Activated CD4-positive, alpha-beta T cell treated with anti-CD3 and anti-CD28 coated beads for 36 hours (primary cell): ENCODE measurements around the gene VEGFC. TPM values are rescaled to one million over a fixed set of nuclear protein-coding genes. Genes with fewer than 3 reads are reported as not detected.

ENCODE experiments used
- ATAC-seq: fragments of 200-7000 bp; cut with Tn5 transposase; one replicate; pipeline ENCODE4 v1.10.0; 2021; ENCODE audit warnings: mild to moderate bottlenecking, moderate library complexity
- CTCF ChIA-PET: fragments of 350-600 bp; sonication (Branson Sonifier 250); formaldehyde crosslinking; loops from one replicate; lab custom pipeline; 2021; ENCODE audit warnings: antibody characterized with exemption; lab: Charles Lee
- POLR2A ChIA-PET: fragments of 350-600 bp; sonication (Branson Sonifier 250); formaldehyde crosslinking; loops from one replicate; lab custom pipeline; 2021; ENCODE audit warnings: antibody characterized with exemption, inconsistent platforms; lab: Charles Lee
- DNase-seq: peaks from one replicate; pipeline ENCODE4 v3.0.0-alpha.2; 2020
- H3K27ac Mint-ChIP-seq: one replicate; pipeline ENCODE4 v1.8.0; 2021; ENCODE audit warnings: mixed read lengths
- H3K27me3 Mint-ChIP-seq: one replicate; pipeline ENCODE4 v1.8.0; 2021; ENCODE audit warnings: mixed read lengths
- H3K36me3 Mint-ChIP-seq: one replicate; pipeline ENCODE4 v1.8.0; 2021; ENCODE audit warnings: low read depth, mixed read lengths
- H3K4me1 Mint-ChIP-seq: one replicate; pipeline ENCODE4 v1.8.0; 2021; ENCODE audit warnings: mixed read lengths
- H3K4me3 Mint-ChIP-seq: one replicate; pipeline ENCODE4 v1.8.0; 2021; ENCODE audit warnings: mild to moderate bottlenecking, moderate library complexity, mixed read lengths
- H3K9me3 Mint-ChIP-seq: one replicate; pipeline ENCODE4 v1.8.0; 2021; ENCODE audit warnings: low read depth, mixed read lengths
- intact Hi-C, 2 experiments: fragments of 100-400 bp; cut with DNase I in 1 of 2; cut with micrococcal nuclease in 1 of 2; formaldehyde crosslinking; loops; one replicate each; pipeline versions ENCODE4 v1.14.2 to v1.15.1; 2022 to 2024; cut with DNase I, micrococcal nuclease
- total RNA-seq, 2 experiments: library from RNA; stranded (reverse); gene quantifications; one replicate each; pipeline ENCODE4 v1.2.3, GENCODE V29; 2021

The VEGFC gene
- total RNA-seq, 2 experiments from 2014 or later: not detected

- Mint-ChIP-seq H3K27me3 (no peaks in the 10 kb centered on the region), H3K4me1 (no peaks in the 10 kb centered on the region), H3K36me3 (no peaks in the 10 kb centered on the region), H3K9me3 (no peaks in the 10 kb centered on the region), H3K27ac (no peak overlapping the region), H3K4me3 (no peak overlapping the region)
- POLR2A ChIA-PET: no interaction called here
- intact Hi-C loops: no loop called here
- DNase-seq (no peak), ATAC-seq (no peak)
- CTCF ChIA-PET: no interaction called here
These were observed 124.4 kb downstream of the VEGFC start for GRCh38 chr4:176668324-176668723.

- Mint-ChIP-seq H3K4me1 (no peaks in the 10 kb centered on the region), H3K27ac (no peak overlapping the region), H3K4me3 (no peak overlapping the region), H3K36me3 (no peaks in the 10 kb centered on the region), H3K9me3 (no peaks in the 10 kb centered on the region), H3K27me3 (no peaks in the 10 kb centered on the region)
- ChIA-PET POLR2A (no interaction called here), CTCF (interaction anchor here (1.5 kb wide), 1 partner anchor 11 kb away, joined by 3 read pairs; no protein-coding TSS in a partner anchor)
- ATAC-seq (no peak), DNase-seq (no peak)
- intact Hi-C loops: no loop called here
These were observed 127.8 kb downstream of the VEGFC start for GRCh38 chr4:176664964-176665363.

- no peak overlapping the region for H3K27ac Mint-ChIP-seq
- no peaks in the 10 kb centered on the region for H3K4me1 Mint-ChIP-seq
- H3K9me3 Mint-ChIP-seq: peaks cover 2% of the 10 kb centered on the region
- no peaks in the 10 kb centered on the region for H3K27me3 Mint-ChIP-seq
- intact Hi-C loops: no loop called here
- ATAC-seq (no peak), DNase-seq (no peak)
- ChIA-PET POLR2A (no interaction called here), CTCF (no interaction called here)
- H3K36me3 Mint-ChIP-seq: no peaks in the 10 kb centered on the region
- no peak overlapping the region for H3K4me3 Mint-ChIP-seq
These were observed 132.2 kb downstream of the VEGFC start for GRCh38 chr4:176660561-176660960.

- intact Hi-C loops: no loop called here
- H3K4me1 Mint-ChIP-seq: no peaks in the 10 kb centered on the region
- POLR2A ChIA-PET: no interaction called here
- ATAC-seq (no peak), DNase-seq (no peak)
- H3K27ac Mint-ChIP-seq: no peak overlapping the region
- no peaks in the 10 kb centered on the region for H3K36me3 Mint-ChIP-seq
- no peak overlapping the region for H3K4me3 Mint-ChIP-seq
- no peaks in the 10 kb centered on the region for H3K27me3 Mint-ChIP-seq
- H3K9me3 Mint-ChIP-seq: peaks cover 2% of the 10 kb centered on the region
- CTCF ChIA-PET: no interaction called here
These were observed 136.6 kb downstream of the VEGFC start for GRCh38 chr4:176656108-176656507.

GRCh38 chr4:176654565-176655216 lies 138.0 kb downstream of the VEGFC start:
- Mint-ChIP-seq H3K27me3 (no peaks in the 10 kb centered on the region), H3K4me1 (no peaks in the 10 kb centered on the region), H3K4me3 (no peak overlapping the region), H3K36me3 (no peaks in the 10 kb centered on the region), H3K9me3 (peaks cover 2% of the 10 kb centered on the region), H3K27ac (no peak overlapping the region)
- ChIA-PET CTCF (no interaction called here), POLR2A (no interaction called here)
- DNase-seq: no peak
- no peak for ATAC-seq
- intact Hi-C loops: no loop called here

GRCh38 chr4:176653401-176654220 lies 139.1 kb downstream of the VEGFC start:
- CTCF ChIA-PET: no interaction called here
- H3K4me3 Mint-ChIP-seq: no peak overlapping the region
- no peaks in the 10 kb centered on the region for H3K27me3 Mint-ChIP-seq
- H3K4me1 Mint-ChIP-seq: no peaks in the 10 kb centered on the region
- ATAC-seq (no peak), DNase-seq (no peak)
- intact Hi-C loops: no loop called here
- no peaks in the 10 kb centered on the region for H3K36me3 Mint-ChIP-seq
- no peak overlapping the region for H3K27ac Mint-ChIP-seq
- H3K9me3 Mint-ChIP-seq: no peaks in the 10 kb centered on the region
- POLR2A ChIA-PET: no interaction called here

GRCh38 chr4:176646311-176646710 lies 146.4 kb downstream of the VEGFC start:
- ATAC-seq: no peak
- Mint-ChIP-seq H3K4me3 (no peak overlapping the region), H3K4me1 (no peaks in the 10 kb centered on the region), H3K36me3 (no peaks in the 10 kb centered on the region), H3K27me3 (no peaks in the 10 kb centered on the region), H3K27ac (no peak overlapping the region), H3K9me3 (peaks cover 2% of the 10 kb centered on the region)
- ChIA-PET POLR2A (no interaction called here), CTCF (no interaction called here)
- intact Hi-C loops: no loop called here
- DNase-seq: no peak

- intact Hi-C loops: no loop called here
These were observed 147.3 kb downstream of the VEGFC start for GRCh38 chr4:176645246-176645960.

GRCh38 chr4:176642472-176642871 lies 150.2 kb downstream of the VEGFC start:
- CTCF ChIA-PET: interaction anchor here (0.7 kb wide), 1 partner anchor 20 kb away, joined by 3 read pairs; no protein-coding TSS in a partner anchor
- Mint-ChIP-seq H3K27ac (no peak overlapping the region), H3K9me3 (peaks cover 3% of the 10 kb centered on the region), H3K27me3 (no peaks in the 10 kb centered on the region), H3K4me3 (no peak overlapping the region), H3K36me3 (no peaks in the 10 kb centered on the region), H3K4me1 (no peaks in the 10 kb centered on the region)
- no peak for ATAC-seq
- intact Hi-C loops: no loop called here
- POLR2A ChIA-PET: no interaction called here
- no peak for DNase-seq

More at GRCh38 chr4:176645246-176645960, 147.3 kb downstream of the VEGFC start:
- DNase-seq: no peak
- Mint-ChIP-seq H3K27ac (no peak overlapping the region), H3K4me1 (no peaks in the 10 kb centered on the region), H3K4me3 (no peak overlapping the region), H3K36me3 (no peaks in the 10 kb centered on the region), H3K27me3 (no peaks in the 10 kb centered on the region), H3K9me3 (peaks cover 2% of the 10 kb centered on the region)
- POLR2A ChIA-PET: no interaction called here
- no peak for ATAC-seq
- CTCF ChIA-PET: no interaction called here

GRCh38 chr4:176641237-176641636 lies 151.5 kb downstream of the VEGFC start:
- Mint-ChIP-seq H3K9me3 (peaks cover 3% of the 10 kb centered on the region), H3K27ac (no peak overlapping the region), H3K36me3 (no peaks in the 10 kb centered on the region), H3K4me3 (no peak overlapping the region), H3K4me1 (no peaks in the 10 kb centered on the region), H3K27me3 (no peaks in the 10 kb centered on the region)
- no peak for DNase-seq
- ChIA-PET POLR2A (no interaction called here), CTCF (no interaction called here)
- intact Hi-C loops: no loop called here
- no peak for ATAC-seq

- Mint-ChIP-seq H3K4me3 (no peak overlapping the region), H3K27me3 (no peaks in the 10 kb centered on the region), H3K27ac (no peak overlapping the region), H3K36me3 (no peaks in the 10 kb centered on the region), H3K9me3 (peaks cover 3% of the 10 kb centered on the region), H3K4me1 (no peaks in the 10 kb centered on the region)
- intact Hi-C loops: no loop called here
- ChIA-PET CTCF (no interaction called here), POLR2A (no interaction called here)
- ATAC-seq: no peak
- DNase-seq: no peak
These were observed 153.7 kb downstream of the VEGFC start for GRCh38 chr4:176638992-176639391.
